Keratinocyte (primary cell): ENCODE measurements around the gene FGGY.

Experiments
- EZH2 ChIP-seq: IDR thresholded peaks from one replicate; pipeline ENCODE4 v1.6.1; 2012; ENCODE audit warnings: inconsistent platforms, mild to moderate bottlenecking, low read length, moderate library complexity
- TF ChIP-seq, protein P1 (sequence below), 3 experiments: IDR thresholded peaks in 1 of 3; conservative IDR thresholded peaks in 1 of 3; optimal IDR thresholded peaks in 1 of 3; 2 replicates in 2 of 3; 3 replicates in 1 of 3; pipeline versions ENCODE3 to v1.5.1; 2011; ENCODE audit warnings: low read length in 3 of 3, mild to moderate bottlenecking in 3 of 3, moderate library complexity in 2 of 3, control low read depth in 1 of 3, inconsistent platforms in 1 of 3; ENCODE audit not compliant: insufficient read depth in 2 of 3; ENCODE audit errors: extremely low read depth in 1 of 3

DNA sequence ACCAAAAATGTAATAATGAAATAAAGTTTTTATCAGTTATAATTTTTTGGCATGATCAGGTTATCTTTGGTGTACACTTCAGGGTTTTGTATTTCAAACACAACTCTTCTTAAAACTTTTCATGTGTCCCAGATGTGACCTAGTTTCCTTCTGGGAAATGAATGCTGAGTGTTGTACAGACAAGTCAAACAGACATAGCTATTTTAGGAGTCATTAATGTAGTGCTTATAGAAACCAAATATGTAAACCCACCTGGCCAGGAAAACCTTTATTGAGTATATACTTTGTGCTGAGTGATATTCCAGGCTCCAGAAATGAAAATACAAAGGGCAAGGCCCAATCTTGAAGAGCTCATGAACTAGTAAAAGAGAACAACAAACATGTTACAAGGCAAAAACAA lies 491.9 kb downstream of the FGGY start:
- TF ChIP-seq, protein P1, sequence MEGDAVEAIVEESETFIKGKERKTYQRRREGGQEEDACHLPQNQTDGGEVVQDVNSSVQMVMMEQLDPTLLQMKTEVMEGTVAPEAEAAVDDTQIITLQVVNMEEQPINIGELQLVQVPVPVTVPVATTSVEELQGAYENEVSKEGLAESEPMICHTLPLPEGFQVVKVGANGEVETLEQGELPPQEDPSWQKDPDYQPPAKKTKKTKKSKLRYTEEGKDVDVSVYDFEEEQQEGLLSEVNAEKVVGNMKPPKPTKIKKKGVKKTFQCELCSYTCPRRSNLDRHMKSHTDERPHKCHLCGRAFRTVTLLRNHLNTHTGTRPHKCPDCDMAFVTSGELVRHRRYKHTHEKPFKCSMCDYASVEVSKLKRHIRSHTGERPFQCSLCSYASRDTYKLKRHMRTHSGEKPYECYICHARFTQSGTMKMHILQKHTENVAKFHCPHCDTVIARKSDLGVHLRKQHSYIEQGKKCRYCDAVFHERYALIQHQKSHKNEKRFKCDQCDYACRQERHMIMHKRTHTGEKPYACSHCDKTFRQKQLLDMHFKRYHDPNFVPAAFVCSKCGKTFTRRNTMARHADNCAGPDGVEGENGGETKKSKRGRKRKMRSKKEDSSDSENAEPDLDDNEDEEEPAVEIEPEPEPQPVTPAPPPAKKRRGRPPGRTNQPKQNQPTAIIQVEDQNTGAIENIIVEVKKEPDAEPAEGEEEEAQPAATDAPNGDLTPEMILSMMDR (optimal IDR thresholded peaks at IDR 0.05 in 1 of 3, IDR thresholded peaks at IDR 0.05 in 1 of 3, conservative IDR thresholded peaks at IDR 0.05 in 1 of 3; ENCODE audit: extremely low read depth in 1 of 3, insufficient read depth in 2 of 3, low read length in 3 of 3): no peak
- no peak for TF ChIP-seq EZH2
